Vagina (tissue), 2 donors: Measurements from ENCODE around the gene NAT9.

Experiments
- CTCF ChIP-seq, 3 experiments: fragments of 450-650 bp in 2 of 3; fragments of 200-600 bp in 1 of 3; sonication (generic) in 1 of 3; IDR thresholded peaks; one replicate each; pipeline ENCODE4 v1.5.1; 2017 to 2019; ENCODE audit warnings: antibody characterized with exemption in 3 of 3, mild to moderate bottlenecking in 2 of 3, moderate library complexity in 2 of 3
- POLR2A ChIP-seq, 2 donors: fragments of 450-650 bp; IDR thresholded peaks; one replicate each; pipeline ENCODE4 v1.6.1; 2017; ENCODE audit warnings: antibody characterized with exemption in 2 of 2, mild to moderate bottlenecking in 2 of 2, moderate library complexity in 2 of 2
- POLR2AphosphoS5 ChIP-seq, 2 donors: sonication (generic); formaldehyde crosslinking; IDR thresholded peaks; one replicate each; pipeline ENCODE4 v1.9.0; 2017; ENCODE audit warnings: antibody characterized with exemption in 2 of 2, mild to moderate bottlenecking in 2 of 2, low read depth in 1 of 2; ENCODE audit not compliant: insufficient read depth in 1 of 2

- no peak for TF ChIP-seq CTCF (IDR thresholded peaks at IDR 0.05)
- no peak for TF ChIP-seq POLR2A (IDR thresholded peaks at IDR 0.05)
- no peak for TF ChIP-seq POLR2AphosphoS5 (IDR thresholded peaks at IDR 0.05; ENCODE audit: insufficient read depth in 1 of 2, low read depth in 1 of 2)
Observed at GRCh38 chr17:74803388-74803930, 27.3 kb upstream of the NAT9 start.
